Prostate gland (tissue), 2 donors: ENCODE results near the gene PNRC1. TPM values are rescaled to one million over a fixed set of nuclear protein-coding genes. Genes with fewer than 3 reads are reported as not detected.

ENCODE experiments used
- DNase-seq: peaks from one replicate; pipeline ENCODE4 v3.0.0-alpha.2; 2019; ENCODE audit warnings: low spot score
- H3K27ac ChIP-seq, 2 donors: fragments of 200-600 bp; sonication (generic); 2 replicates each; pipeline ENCODE4 v1.5.1; 2017 to 2019
- H3K27me3 ChIP-seq: fragments of 200-600 bp; sonication (generic); replicated peaks from 2 replicates; pipeline ENCODE4 v1.5.1; 2019; ENCODE audit not compliant: insufficient read depth
- H3K36me3 ChIP-seq, 2 donors: fragments of 200-600 bp; sonication (generic); 1 replicate in 1 of 2; 2 replicates in 1 of 2; pipeline versions ENCODE4 v1.5.1 to v1.8.1; 2017 to 2019
- H3K4me1 ChIP-seq: fragments of 200-600 bp; sonication (generic); replicated peaks from 2 replicates; pipeline ENCODE4 v1.5.1; 2019
- H3K4me3 ChIP-seq, 2 donors: fragments of 200-600 bp; sonication (generic); 2 replicates each; pipeline ENCODE4 v1.5.1; 2017 to 2019
- H3K9me3 ChIP-seq: fragments of 200-600 bp; sonication (generic); 2 replicates; pipeline ENCODE4 v1.5.1; 2017
- POLR2A ChIP-seq: fragments of 450-650 bp; IDR thresholded peaks from one replicate; pipeline ENCODE4 v1.6.1; 2016; ENCODE audit warnings: antibody characterized with exemption, mild to moderate bottlenecking
- POLR2AphosphoS5 ChIP-seq: sonication (generic); formaldehyde crosslinking; IDR thresholded peaks from one replicate; pipeline ENCODE4 v1.6.1; 2017; ENCODE audit warnings: antibody characterized with exemption
- WGBS: methylation state at CpG from one replicate; pipeline ENCODE4 v1.1.5; 2018; 5-methylcytosine and 5-hydroxymethylcytosine counted together
- intact Hi-C: fragments of 100-400 bp; cut with DNase I; formaldehyde crosslinking; loops from one replicate; pipeline ENCODE4 v1.14.2; 2022
- total RNA-seq, 2 donors: library from RNA; depleted of rRNA; stranded (reverse); fragments of >200 nt; gene quantifications; one replicate each; pipeline ENCODE4 v1.1.0, GENCODE V29; 2016
- TF ChIP-seq, protein P1 (sequence below), 4 experiments: fragments of 200-600 bp in 2 of 4; fragments of 450-650 bp in 2 of 4; sonication (generic) in 2 of 4; IDR thresholded peaks; 1 replicate in 3 of 4; 2 replicates in 1 of 4; pipeline ENCODE4 v1.5.1; 2016 to 2019; ENCODE audit warnings: antibody characterized with exemption in 4 of 4, mild to moderate bottlenecking in 2 of 4, moderate library complexity in 2 of 4

The PNRC1 gene
- total RNA-seq, 2 donors from 2014 or later: 216 to 273 TPM

DNA sequence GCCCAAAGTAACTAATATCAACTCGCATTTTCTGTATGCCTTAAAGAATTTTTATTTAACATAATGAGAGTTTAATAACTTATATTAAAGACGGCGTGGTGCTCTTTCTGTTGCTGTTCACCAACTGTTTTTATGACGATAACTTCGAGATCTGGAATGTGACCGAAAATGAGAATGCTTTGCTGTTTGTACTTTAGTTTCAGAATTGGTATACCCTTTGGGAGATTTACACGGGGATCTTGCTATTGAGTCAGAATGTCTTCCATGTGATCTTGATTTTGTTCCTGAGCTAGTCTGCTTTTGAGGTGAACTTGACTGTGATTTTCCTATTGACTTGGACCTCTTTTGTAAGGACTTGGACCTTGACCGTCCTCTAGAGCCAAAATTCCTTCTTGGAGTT is 17.9 kb downstream of the PNRC1 start:
- no peak overlapping the region for H3K4me3 ChIP-seq
- intact Hi-C loops: no loop called here
- no peaks in the 10 kb centered on the region for H3K4me1 ChIP-seq
- H3K9me3 ChIP-seq: no peaks in the 10 kb centered on the region
- DNase-seq: no peak
- H3K27ac ChIP-seq: no peak overlapping the region
- TF ChIP-seq POLR2A (no peak), POLR2AphosphoS5 (no peak)
- TF ChIP-seq, protein P1, sequence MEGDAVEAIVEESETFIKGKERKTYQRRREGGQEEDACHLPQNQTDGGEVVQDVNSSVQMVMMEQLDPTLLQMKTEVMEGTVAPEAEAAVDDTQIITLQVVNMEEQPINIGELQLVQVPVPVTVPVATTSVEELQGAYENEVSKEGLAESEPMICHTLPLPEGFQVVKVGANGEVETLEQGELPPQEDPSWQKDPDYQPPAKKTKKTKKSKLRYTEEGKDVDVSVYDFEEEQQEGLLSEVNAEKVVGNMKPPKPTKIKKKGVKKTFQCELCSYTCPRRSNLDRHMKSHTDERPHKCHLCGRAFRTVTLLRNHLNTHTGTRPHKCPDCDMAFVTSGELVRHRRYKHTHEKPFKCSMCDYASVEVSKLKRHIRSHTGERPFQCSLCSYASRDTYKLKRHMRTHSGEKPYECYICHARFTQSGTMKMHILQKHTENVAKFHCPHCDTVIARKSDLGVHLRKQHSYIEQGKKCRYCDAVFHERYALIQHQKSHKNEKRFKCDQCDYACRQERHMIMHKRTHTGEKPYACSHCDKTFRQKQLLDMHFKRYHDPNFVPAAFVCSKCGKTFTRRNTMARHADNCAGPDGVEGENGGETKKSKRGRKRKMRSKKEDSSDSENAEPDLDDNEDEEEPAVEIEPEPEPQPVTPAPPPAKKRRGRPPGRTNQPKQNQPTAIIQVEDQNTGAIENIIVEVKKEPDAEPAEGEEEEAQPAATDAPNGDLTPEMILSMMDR (IDR thresholded peaks at IDR 0.05): no peak
- no peaks in the 10 kb centered on the region for H3K27me3 ChIP-seq
- no peaks in the 10 kb centered on the region for H3K36me3 ChIP-seq
- 92% methylated on average over 8 of the region's 8 CpGs for WGBS

DNA sequence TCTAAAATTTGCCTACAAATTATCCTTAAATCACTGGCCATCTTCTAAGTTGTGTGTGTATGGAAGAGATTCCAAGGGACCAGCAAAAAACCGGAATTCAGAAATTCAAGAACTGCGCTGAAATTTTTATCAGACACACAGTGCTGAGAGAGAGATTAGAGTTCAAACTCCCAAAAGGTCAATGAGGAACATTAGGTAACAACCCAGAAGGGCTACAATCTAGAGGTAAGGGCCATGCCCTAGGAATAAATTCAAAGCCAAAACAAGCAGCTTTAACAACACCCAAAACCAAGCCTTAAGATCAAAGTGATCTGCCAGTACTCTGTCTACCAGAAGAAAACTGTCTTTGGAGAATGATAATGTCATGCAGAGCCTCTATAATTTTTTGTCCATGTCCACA is 19.6 kb downstream of the PNRC1 start:
- Histone ChIP-seq H3K27ac (no peak overlapping the region), H3K27me3 (no peaks in the 10 kb centered on the region), H3K4me3 (no peak overlapping the region), H3K4me1 (no peaks in the 10 kb centered on the region), H3K36me3 (no peaks in the 10 kb centered on the region), H3K9me3 (no peaks in the 10 kb centered on the region)
- no peak for DNase-seq
- TF ChIP-seq, protein P1 (IDR thresholded peaks at IDR 0.05): no peak
- no peak for TF ChIP-seq POLR2AphosphoS5
- no peak for TF ChIP-seq POLR2A
- intact Hi-C loops: no loop called here
- WGBS: 94% methylated on average over 2 of the region's 2 CpGs

DNA sequence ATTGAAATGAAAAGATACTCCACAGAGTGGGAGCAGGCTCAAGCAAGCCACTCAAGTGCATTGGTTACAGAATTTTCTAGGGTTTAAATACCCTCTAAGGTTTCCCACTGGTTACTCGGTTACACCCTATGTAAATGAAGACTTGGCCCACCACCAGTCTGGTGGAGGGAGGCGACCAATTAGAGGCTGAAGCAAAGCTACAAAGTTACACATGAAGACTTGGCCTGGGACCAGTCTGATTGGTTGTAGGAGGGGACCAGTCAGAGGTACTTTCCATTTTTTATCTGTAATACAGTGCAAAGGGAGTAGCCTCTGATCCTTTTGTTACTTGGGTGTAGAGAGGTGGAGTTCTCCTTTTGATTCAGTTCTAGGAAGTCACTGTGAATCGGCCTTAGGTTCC is 29.7 kb downstream of the PNRC1 start:
- TF ChIP-seq, protein P1 (IDR thresholded peaks at IDR 0.05): no peak
- WGBS: 92% methylated on average over 3 of the region's 3 CpGs

DNA sequence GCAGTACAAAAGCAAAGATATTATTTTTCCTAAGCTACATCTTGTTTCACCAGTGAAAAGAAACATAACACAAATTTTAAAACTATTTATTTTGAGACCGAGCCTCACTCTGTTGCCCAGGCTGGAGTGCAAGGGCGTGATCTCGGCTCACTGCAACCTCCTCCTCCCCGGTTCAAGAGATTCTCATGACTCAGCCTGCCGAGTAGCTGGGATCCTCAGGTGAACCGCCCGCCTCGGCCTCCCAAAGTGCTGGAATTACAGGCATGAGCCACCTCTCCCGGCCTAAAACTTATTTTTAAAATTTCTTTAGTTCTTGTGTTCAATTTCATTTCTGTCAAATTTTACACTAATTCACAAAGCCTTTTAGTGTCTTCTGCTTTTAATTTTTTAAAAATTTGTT is 31.4 kb downstream of the PNRC1 start:
- DNase-seq: no peak
- Histone ChIP-seq H3K27ac (no peak overlapping the region), H3K4me1 (no peaks in the 10 kb centered on the region), H3K36me3 (no peaks in the 10 kb centered on the region), H3K4me3 (no peak overlapping the region), H3K27me3 (no peaks in the 10 kb centered on the region), H3K9me3 (no peaks in the 10 kb centered on the region)
- 89% methylated on average over 9 of the region's 9 CpGs for WGBS
- intact Hi-C loops: no loop called here
- TF ChIP-seq POLR2A: no peak
- no peak for TF ChIP-seq POLR2AphosphoS5
- TF ChIP-seq, protein P1 (IDR thresholded peaks at IDR 0.05): no peak

More for the DNA sequence above, 29.7 kb downstream of the PNRC1 start:
- Histone ChIP-seq H3K27ac (no peak overlapping the region), H3K4me1 (no peaks in the 10 kb centered on the region), H3K9me3 (no peaks in the 10 kb centered on the region), H3K4me3 (no peak overlapping the region), H3K27me3 (no peaks in the 10 kb centered on the region), H3K36me3 (no peaks in the 10 kb centered on the region)
- intact Hi-C loops: no loop called here
- no peak for DNase-seq

DNA sequence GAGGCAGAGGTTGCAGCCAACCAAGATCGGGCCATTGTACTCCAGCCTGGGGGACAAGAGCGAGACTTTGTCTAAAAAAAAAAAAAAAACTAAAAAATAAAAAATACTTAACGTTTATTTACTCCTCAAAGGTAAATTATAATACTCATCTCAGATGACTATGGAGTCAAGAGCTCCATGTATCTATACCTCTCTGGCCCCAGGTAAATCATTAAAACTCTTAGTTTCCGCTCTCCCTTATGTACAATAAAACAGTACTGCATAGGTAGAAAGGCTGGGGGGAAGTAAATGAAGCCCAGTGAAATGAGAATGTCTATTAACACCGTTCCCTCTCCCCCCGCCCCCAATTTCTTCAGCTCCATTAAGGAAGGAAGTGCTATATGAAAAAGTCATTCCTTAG is 36.2 kb downstream of the PNRC1 start:
- Histone ChIP-seq H3K9me3 (no peaks in the 10 kb centered on the region), H3K36me3 (no peaks in the 10 kb centered on the region), H3K27ac (no peak overlapping the region), H3K27me3 (no peaks in the 10 kb centered on the region), H3K4me3 (peak overlapping the region in 1 of 2 donors; percentile 65), H3K4me1 (no peaks in the 10 kb centered on the region)
- WGBS: 55% methylated on average over 6 of the region's 6 CpGs
- intact Hi-C loops: loop anchor here (2.0 to 5.0 kb wide), 2 partner anchors 34 to 134 kb away; partner anchors contain the start of gene PNRC1
- TF ChIP-seq POLR2AphosphoS5 (no peak), POLR2A (no peak)
- TF ChIP-seq, protein P1 (IDR thresholded peaks at IDR 0.05): no peak
- DNase-seq: no peak
